Mesothelial cell of epicardium (in vitro differentiated cells): Measurements from ENCODE around the gene QRICH1. TPM values are rescaled to one million over a fixed set of nuclear protein-coding genes. Genes with fewer than 3 reads are reported as not detected.

Experiments
- DNase-seq, 2 experiments: peaks; one replicate each; pipeline ENCODE4 v3.0.0; 2021; ENCODE audit warnings: low spot score in 2 of 2; ENCODE audit not compliant: unreplicated experiment in 2 of 2
- H3K27ac Mint-ChIP-seq: 2 replicates; pipeline ENCODE4 v1.8.0; 2021; ENCODE audit warnings: mixed read lengths
- H3K27me3 Mint-ChIP-seq: 2 replicates; pipeline ENCODE4 v1.8.0; 2021; ENCODE audit warnings: low read depth, mixed read lengths
- H3K36me3 Mint-ChIP-seq: 2 replicates; pipeline ENCODE4 v1.8.0; 2021; ENCODE audit warnings: mixed read lengths
- H3K4me1 Mint-ChIP-seq: 2 replicates; pipeline ENCODE4 v1.8.0; 2021; ENCODE audit warnings: mixed read lengths
- H3K4me3 Mint-ChIP-seq: 2 replicates; pipeline ENCODE4 v1.8.0; 2021; ENCODE audit warnings: mild to moderate bottlenecking, moderate library complexity, mixed read lengths
- H3K9me3 Mint-ChIP-seq: 2 replicates; pipeline ENCODE4 v1.8.0; 2021; ENCODE audit warnings: mixed read lengths
- total RNA-seq: library from RNA; stranded (reverse); gene quantifications from 3 replicates; pipeline ENCODE4 v1.2.1, GENCODE V29; 2021
- TF ChIP-seq, protein P1 (sequence below): fragments of 200-600 bp; sonication (generic); IDR thresholded peaks from one replicate; pipeline ENCODE4 v1.5.0; 2021; ENCODE audit warnings: antibody characterized with exemption; ENCODE audit not compliant: unreplicated experiment

The QRICH1 gene
- total RNA-seq, 1 donor from 2014 or later = 130 TPM

DNA sequence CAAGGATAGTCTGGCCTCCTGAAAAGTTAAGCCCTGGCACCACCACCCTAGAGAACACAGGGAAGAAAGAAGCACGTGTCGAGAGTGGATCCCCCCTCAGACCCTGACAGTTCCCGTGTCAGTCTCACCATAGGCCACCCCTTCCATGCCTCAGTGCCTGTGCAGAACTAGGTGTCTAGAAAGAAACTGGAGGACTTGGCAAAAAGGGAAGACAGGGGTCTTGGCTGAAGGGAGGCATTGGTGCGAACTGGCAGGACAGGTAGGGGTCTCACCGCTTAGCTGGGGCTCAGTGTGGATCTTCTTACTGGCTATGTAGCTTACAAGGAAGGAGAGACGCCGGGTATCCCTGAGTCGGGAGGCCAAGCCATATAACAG lies 10.2 kb upstream of the QRICH1 start:
- peak overlapping the region; percentile 97 for H3K27ac Mint-ChIP-seq
- no peak for DNase-seq
- no peaks in the 10 kb centered on the region for H3K27me3 Mint-ChIP-seq
- no peaks in the 10 kb centered on the region for H3K9me3 Mint-ChIP-seq
- TF ChIP-seq, protein P1, sequence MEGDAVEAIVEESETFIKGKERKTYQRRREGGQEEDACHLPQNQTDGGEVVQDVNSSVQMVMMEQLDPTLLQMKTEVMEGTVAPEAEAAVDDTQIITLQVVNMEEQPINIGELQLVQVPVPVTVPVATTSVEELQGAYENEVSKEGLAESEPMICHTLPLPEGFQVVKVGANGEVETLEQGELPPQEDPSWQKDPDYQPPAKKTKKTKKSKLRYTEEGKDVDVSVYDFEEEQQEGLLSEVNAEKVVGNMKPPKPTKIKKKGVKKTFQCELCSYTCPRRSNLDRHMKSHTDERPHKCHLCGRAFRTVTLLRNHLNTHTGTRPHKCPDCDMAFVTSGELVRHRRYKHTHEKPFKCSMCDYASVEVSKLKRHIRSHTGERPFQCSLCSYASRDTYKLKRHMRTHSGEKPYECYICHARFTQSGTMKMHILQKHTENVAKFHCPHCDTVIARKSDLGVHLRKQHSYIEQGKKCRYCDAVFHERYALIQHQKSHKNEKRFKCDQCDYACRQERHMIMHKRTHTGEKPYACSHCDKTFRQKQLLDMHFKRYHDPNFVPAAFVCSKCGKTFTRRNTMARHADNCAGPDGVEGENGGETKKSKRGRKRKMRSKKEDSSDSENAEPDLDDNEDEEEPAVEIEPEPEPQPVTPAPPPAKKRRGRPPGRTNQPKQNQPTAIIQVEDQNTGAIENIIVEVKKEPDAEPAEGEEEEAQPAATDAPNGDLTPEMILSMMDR = no peak
- H3K36me3 Mint-ChIP-seq = peaks cover 19% of the 10 kb centered on the region
- H3K4me1 Mint-ChIP-seq = peaks cover 24% of the 10 kb centered on the region
- H3K4me3 Mint-ChIP-seq = peak overlapping the region; percentile 98

DNA sequence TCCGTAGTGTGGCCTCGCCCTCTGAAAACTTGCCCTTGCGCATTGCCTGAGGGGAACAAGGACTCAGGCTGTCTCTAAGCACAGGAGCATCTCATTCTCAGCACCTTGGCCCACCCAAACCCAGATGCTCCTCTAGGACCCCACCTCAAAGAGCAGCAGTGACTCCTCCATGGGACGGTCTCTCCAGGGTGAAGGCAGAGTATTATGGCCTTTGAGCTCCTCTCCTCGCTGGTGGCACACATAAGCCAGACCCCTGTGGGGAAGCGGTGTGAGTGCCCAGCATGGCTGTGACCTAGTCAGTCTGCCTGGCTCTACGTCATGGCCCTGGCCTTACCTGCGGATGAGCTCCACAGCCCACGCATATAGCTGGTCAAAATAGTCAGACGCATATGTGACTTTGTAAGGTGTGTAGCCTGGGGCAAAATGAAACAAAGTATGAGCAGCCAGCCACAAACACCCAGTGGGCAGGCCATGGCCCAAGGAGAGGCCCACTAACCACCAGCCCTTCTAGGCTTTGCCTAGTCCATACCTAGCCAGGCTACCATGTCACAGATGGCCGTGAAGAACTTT lies 6.3 kb upstream of the QRICH1 start:
- Mint-ChIP-seq H3K4me1 (peaks cover 16% of the 10 kb centered on the region), H3K27me3 (no peaks in the 10 kb centered on the region), H3K36me3 (peaks cover 28% of the 10 kb centered on the region), H3K9me3 (no peaks in the 10 kb centered on the region), H3K4me3 (no peak overlapping the region), H3K27ac (no peak overlapping the region)
- TF ChIP-seq, protein P1 = no peak
- no peak for DNase-seq

DNA sequence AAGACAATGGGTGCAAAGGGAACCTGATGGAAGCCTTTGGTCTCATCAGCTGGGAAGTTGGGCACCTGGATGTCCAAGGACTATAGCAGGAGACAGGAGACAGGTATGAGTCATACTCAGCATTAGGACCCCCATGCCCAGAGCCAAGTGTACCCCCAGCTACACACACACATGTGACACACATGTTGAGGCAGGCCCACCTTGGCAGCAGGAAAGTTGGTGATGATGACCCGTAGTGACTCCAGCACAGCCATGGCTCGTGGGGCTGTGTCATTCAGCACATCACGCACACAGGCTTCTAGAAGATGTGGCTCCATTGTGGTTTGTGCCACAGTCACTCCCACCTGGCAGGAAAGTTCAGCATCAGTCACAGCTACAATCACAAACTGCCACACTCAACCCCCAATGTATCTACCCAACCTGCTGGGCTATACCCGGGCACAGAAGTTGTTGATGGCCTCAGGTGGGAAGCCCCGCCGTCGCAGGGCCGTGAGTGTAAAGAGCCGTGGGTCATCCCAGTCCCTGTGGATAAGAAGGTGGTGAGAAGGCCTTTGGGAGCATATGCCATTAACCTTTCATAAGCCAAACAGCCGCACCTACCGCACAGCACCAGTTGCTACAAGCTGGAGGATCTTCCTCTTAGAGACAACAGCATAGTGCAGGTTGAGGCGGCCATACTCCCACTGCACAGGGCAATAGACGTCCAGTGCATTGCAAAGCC lies 5.2 kb upstream of the QRICH1 start:
- Mint-ChIP-seq H3K9me3 (no peaks in the 10 kb centered on the region), H3K27me3 (no peaks in the 10 kb centered on the region), H3K36me3 (peaks cover 28% of the 10 kb centered on the region), H3K27ac (peak overlapping the region; percentile 32), H3K4me1 (peaks cover 9% of the 10 kb centered on the region), H3K4me3 (no peak overlapping the region)
- DNase-seq = no peak
- TF ChIP-seq, protein P1 = no peak

DNA sequence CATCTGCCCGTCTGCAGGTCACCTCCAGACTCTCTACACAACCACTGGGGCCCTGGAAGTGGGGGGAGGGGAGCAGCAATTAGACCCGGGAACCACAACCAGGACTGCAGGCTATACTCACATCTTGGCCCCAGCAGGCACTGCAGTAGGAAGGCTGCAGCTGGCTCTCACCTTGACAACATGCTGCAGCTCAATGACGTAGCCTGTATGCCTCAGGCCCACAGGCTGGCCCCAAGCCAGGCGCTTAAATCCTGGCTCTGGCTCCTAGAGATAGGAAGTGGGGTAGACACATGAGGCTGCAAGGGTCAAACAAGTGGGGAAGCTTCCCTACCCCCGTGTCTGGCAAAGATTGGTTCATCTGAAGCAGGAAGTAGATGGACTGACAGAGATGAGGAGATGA lies 4.6 kb upstream of the QRICH1 start:
- H3K4me1 Mint-ChIP-seq = peaks cover 3% of the 10 kb centered on the region
- H3K27ac Mint-ChIP-seq = peak overlapping the region; percentile 32
- DNase-seq = no peak
- no peaks in the 10 kb centered on the region for H3K27me3 Mint-ChIP-seq
- H3K9me3 Mint-ChIP-seq = no peaks in the 10 kb centered on the region
- TF ChIP-seq, protein P1 = no peak
- no peak overlapping the region for H3K4me3 Mint-ChIP-seq
- peaks cover 28% of the 10 kb centered on the region for H3K36me3 Mint-ChIP-seq

DNA sequence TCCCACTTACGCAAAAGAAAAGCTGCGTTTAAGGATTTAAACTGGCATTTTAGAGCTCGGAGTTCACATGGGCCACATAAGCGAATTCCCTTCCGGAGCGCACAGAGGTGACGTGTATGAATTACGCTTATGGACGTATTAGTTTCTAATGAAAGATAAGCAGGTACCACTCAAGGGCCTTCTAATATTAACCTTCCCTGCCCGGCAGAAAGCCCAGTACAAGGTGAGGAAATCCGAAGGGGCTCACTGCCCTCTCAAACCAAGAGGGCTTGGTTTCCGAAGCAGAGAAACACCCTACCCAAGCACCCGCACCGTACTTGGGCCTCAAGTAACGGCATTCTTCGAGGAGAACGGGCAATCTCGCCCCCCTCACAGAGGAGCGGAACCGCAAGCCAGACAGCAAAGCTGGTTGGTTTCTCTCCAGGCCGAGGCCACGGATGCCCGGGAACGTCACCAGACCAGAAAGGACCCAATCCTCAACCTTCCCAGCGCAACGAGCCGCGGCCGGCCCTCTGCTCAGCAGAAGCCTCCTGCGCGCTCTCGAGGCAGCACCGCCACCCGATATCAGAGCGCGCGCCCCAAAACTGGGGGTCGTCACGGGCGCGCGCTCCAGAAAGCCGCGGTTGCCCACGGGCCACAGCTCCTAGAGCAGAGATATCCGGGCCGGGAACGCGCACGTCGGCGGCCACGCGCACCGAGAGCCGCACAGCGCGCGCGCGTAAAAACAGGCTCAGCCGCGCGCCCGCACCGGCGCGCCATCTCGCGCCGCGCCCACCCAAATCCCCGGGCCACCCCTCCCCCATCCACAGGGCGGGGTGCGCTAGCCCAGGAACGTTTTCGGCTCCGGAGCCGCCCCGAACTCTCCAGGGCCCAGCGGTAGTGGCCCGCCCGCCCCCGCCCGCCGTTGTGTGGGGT lies 676 bp downstream of the QRICH1 start:
- peaks cover 10% of the 10 kb centered on the region for H3K36me3 Mint-ChIP-seq
- no peaks in the 10 kb centered on the region for H3K27me3 Mint-ChIP-seq
- peak; percentile 67 to 79 for DNase-seq
- peak overlapping the region; percentile 98 for H3K27ac Mint-ChIP-seq
- peak overlapping the region; percentile 91 for H3K4me3 Mint-ChIP-seq
- TF ChIP-seq, protein P1 = no peak
- H3K4me1 Mint-ChIP-seq = peaks cover 27% of the 10 kb centered on the region
- no peaks in the 10 kb centered on the region for H3K9me3 Mint-ChIP-seq
